Lower lobe of right lung (tissue), 2 donors: ENCODE measurements around the gene TMEM74B. TPM values are rescaled to one million over a fixed set of nuclear protein-coding genes. Genes with fewer than 3 reads are reported as not detected.

Source experiments
- ATAC-seq, 2 donors: fragments of 200-7000 bp; cut with Tn5 transposase; one replicate each; pipeline ENCODE4 v1.9.1; 2020 to 2022; ENCODE audit warnings: mild to moderate bottlenecking in 2 of 2, moderate library complexity in 2 of 2
- DNase-seq: peaks from one replicate; pipeline ENCODE4 v3.0.0-alpha.2; 2020
- H3K27ac ChIP-seq: fragments of 200-600 bp; one replicate; pipeline ENCODE4 v1.8.0; 2022
- H3K27me3 ChIP-seq: fragments of 200-600 bp; one replicate; pipeline ENCODE4 v1.8.0; 2022; ENCODE audit warnings: low read depth
- H3K36me3 ChIP-seq: fragments of 200-600 bp; one replicate; pipeline ENCODE4 v1.8.0; 2022; ENCODE audit warnings: mild to moderate bottlenecking
- H3K4me1 ChIP-seq: fragments of 200-600 bp; one replicate; pipeline ENCODE4 v1.8.0; 2022
- H3K4me3 ChIP-seq: fragments of 200-600 bp; one replicate; pipeline ENCODE4 v1.8.0; 2022; ENCODE audit warnings: mild to moderate bottlenecking
- H3K9me3 ChIP-seq: fragments of 200-600 bp; one replicate; pipeline ENCODE4 v1.8.0; 2022
- intact Hi-C: fragments of 100-400 bp; cut with DNase I; formaldehyde crosslinking; loops from one replicate; pipeline ENCODE4 v1.11.0; 2022
- total RNA-seq: library from RNA; stranded (reverse); fragmentation: NEBNext Ultra II Directional; extraction: Animal tissue kit (Norgen Biotek cat#: 25700); gene quantifications from one replicate; pipeline ENCODE4 v1.2.1, GENCODE V29; 2021
- TF ChIP-seq, protein P1 (sequence below): fragments of 200-600 bp; IDR thresholded peaks from one replicate; pipeline ENCODE4 v1.8.0; 2022; ENCODE audit warnings: antibody characterized with exemption, mild to moderate bottlenecking
- donor health status: DM: no; HTN: yes; CAD: no; lungs with severe emphysema.

TMEM74B gene
- total RNA-seq, 1 donor from 2014 or later: 15.8 TPM

DNA sequence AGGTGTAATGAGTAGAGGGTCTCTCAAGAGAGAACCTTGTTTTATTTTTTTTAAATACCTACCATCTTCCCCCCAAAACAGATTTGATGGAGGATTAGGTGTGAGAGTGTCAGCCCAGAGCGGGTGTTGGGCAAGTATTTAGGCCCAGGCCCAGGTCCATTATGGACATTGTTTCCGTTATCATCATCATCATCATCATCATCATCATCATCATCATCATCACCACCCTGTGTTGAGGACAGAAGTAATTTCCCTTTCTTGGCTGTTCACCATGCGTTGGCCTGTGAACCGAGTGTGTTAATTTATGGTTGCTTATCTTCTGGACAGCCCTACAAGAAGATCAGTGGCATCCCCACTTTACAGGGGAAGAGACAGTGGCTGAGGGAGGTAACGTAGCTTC lies 37.8 kb downstream of the TMEM74B start:
- no peak for ATAC-seq
- TF ChIP-seq, protein P1, sequence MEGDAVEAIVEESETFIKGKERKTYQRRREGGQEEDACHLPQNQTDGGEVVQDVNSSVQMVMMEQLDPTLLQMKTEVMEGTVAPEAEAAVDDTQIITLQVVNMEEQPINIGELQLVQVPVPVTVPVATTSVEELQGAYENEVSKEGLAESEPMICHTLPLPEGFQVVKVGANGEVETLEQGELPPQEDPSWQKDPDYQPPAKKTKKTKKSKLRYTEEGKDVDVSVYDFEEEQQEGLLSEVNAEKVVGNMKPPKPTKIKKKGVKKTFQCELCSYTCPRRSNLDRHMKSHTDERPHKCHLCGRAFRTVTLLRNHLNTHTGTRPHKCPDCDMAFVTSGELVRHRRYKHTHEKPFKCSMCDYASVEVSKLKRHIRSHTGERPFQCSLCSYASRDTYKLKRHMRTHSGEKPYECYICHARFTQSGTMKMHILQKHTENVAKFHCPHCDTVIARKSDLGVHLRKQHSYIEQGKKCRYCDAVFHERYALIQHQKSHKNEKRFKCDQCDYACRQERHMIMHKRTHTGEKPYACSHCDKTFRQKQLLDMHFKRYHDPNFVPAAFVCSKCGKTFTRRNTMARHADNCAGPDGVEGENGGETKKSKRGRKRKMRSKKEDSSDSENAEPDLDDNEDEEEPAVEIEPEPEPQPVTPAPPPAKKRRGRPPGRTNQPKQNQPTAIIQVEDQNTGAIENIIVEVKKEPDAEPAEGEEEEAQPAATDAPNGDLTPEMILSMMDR: no peak
- DNase-seq: no peak
- Histone ChIP-seq H3K36me3 (peaks cover 60% of the 10 kb centered on the region), H3K27me3 (no peaks in the 10 kb centered on the region), H3K9me3 (no peaks in the 10 kb centered on the region), H3K4me1 (no peaks in the 10 kb centered on the region), H3K27ac (no peak overlapping the region), H3K4me3 (no peak overlapping the region)
- intact Hi-C loops: no loop called here

DNA sequence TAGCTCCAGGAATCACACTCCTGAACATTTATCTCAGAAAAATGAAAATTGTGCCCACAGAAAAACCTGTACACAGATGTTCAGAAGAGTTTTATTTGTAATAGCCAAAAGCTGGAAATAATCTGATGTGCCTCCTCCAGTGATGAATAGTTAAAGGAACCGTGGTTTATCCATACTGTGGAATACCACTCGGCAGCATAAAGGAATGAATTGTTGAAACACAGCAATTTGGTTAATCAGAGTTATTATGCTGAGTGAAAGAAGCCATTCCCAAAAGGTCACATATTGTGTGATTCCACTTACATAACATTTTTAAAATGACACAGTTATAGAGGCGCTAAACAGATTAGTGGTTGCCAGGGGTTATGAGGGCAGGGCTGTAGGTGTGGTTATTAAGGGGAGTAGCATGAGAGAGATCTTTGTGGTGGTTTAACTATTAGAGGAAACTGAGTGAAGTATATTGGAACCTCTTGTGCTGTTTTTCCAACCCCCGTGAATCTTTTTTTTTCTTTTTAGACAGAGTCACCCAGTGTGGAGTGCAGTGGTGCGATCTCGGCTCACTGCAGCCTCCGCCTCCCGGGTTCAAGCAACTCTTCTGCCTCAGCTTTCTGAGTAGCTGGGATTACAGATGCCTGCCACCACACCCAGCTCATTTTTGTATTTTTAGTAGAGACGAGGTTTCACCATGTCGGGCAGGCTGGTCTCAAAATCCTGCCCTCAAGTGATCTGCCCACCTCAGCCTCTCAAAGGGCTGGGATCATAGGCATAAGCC lies 40.2 kb downstream of the TMEM74B start:
- TF ChIP-seq, protein P1: no peak
- Histone ChIP-seq H3K36me3 (peaks cover 84% of the 10 kb centered on the region), H3K4me3 (no peak overlapping the region), H3K27ac (no peak overlapping the region), H3K4me1 (no peaks in the 10 kb centered on the region), H3K27me3 (no peaks in the 10 kb centered on the region), H3K9me3 (no peaks in the 10 kb centered on the region)
- ATAC-seq (no peak), DNase-seq (no peak)
- intact Hi-C loops: no loop called here

DNA sequence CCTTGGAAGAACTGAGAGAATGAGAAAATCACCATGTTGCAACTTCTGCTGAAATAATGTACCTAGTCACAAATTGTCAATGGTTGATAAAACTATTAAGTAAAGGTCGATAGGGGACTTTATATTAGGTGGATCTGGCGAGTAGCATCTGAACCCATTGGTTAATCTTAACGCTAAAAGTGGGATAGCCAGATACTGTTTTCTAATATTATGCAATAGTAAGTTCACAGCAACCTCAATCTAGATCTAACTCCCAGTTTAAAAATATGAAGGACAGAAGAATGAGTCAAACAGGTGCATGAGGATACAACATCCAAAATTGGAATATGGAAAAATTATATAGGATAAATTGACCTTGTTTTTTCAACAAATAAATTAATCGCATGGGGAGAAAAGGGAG lies 47.5 kb downstream of the TMEM74B start:
- no peaks in the 10 kb centered on the region for H3K9me3 ChIP-seq
- intact Hi-C loops: no loop called here
- no peaks in the 10 kb centered on the region for H3K27me3 ChIP-seq
- TF ChIP-seq, protein P1: no peak
- peaks cover 91% of the 10 kb centered on the region for H3K36me3 ChIP-seq
- no peaks in the 10 kb centered on the region for H3K4me1 ChIP-seq
- no peak overlapping the region for H3K4me3 ChIP-seq
- DNase-seq (no peak), ATAC-seq (no peak)
- H3K27ac ChIP-seq: no peak overlapping the region

DNA sequence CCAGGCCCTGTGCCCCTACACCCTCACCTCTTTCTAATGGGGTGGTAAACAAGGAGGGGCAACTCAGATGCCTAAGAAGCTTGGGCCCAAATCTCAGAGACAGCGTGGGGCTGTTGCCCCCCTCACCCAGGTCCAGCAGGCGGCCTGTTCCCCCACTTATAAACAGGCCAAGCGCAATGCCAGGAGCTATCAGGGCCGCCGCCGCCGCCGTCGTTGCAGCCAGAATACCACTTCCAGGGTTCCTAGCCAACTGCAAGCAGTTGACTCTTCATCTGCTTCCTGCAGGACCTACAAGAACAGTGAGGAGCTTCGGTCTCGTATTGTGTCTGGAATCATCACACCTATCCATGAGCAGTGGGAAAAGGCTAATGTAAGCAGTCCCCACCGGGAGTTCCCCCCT lies 49.9 kb downstream of the TMEM74B start:
- TF ChIP-seq, protein P1: no peak
- DNase-seq (no peak), ATAC-seq (no peak)
- Histone ChIP-seq H3K4me1 (peaks cover 13% of the 10 kb centered on the region), H3K27me3 (no peaks in the 10 kb centered on the region), H3K36me3 (peaks cover 92% of the 10 kb centered on the region), H3K27ac (no peak overlapping the region), H3K9me3 (no peaks in the 10 kb centered on the region), H3K4me3 (no peak overlapping the region)
- intact Hi-C loops: no loop called here

DNA sequence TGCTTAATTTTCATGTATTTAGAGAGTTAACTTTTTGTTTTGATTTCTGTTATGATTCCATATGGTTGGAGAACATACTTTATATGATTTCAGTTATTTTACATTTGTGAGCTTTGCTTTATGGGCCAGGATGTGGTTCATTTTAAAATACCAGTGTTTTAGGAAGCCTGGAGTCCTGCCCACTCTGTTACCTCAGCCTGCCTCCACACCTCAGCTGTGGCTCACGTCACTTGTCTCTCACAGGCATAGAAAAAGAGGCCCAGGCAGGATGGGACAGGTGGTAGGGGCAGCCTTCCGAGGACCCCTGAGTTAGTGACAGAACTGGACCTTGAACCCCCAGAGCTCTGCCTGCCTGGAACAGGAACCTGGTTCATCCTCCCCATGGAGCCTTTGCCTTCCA lies 50.4 kb downstream of the TMEM74B start:
- peaks cover 92% of the 10 kb centered on the region for H3K36me3 ChIP-seq
- intact Hi-C loops: no loop called here
- ATAC-seq: no peak

More for the DNA sequence above, 50.4 kb downstream of the TMEM74B start:
- Histone ChIP-seq H3K27ac (no peak overlapping the region), H3K4me1 (peaks cover 13% of the 10 kb centered on the region), H3K9me3 (no peaks in the 10 kb centered on the region), H3K4me3 (no peak overlapping the region), H3K27me3 (no peaks in the 10 kb centered on the region)
- TF ChIP-seq, protein P1: no peak
- DNase-seq: no peak
